Amniotic epithelial cell (primary cell): Measurements from ENCODE around the gene TST.
A peak's percentile ranks its signal among the peaks of the same experiment; 100 is the strongest.

Source experiments
- DNase-seq: peaks from one replicate; pipeline ENCODE4 v3.0.0-alpha.2; 2010; ENCODE audit warnings: low read depth

TST gene

GRCh38 chr22:37019309-37020191, at the start of gene TST, which contains the start of gene MPST:
Gene TST, minus strand, starts transcription at chr22:37019447. Its CDS starts 715 bp downstream, at chr22:37018732.
Gene MPST, plus strand, starts transcription at chr22:37019742. Its CDS starts 95 bp downstream, at chr22:37019837.
- DNase-seq, result peak; percentile 46

GRCh38 chr22:37068859-37069258, 49.6 kb upstream of the TST start:
- DNase-seq, result no peak

- DNase-seq, result no peak
Measured at GRCh38 chr22:37067428-37067827, 48.2 kb upstream of the TST start.

GRCh38 chr22:37065961-37066360, 46.7 kb upstream of the TST start:
- DNase-seq, result no peak

- DNase-seq, result no peak
Measured at GRCh38 chr22:37065180-37065579, 45.9 kb upstream of the TST start.

- DNase-seq, result no peak
Measured at GRCh38 chr22:37064553-37064952, 45.3 kb upstream of the TST start.

- DNase-seq, result no peak
Measured at GRCh38 chr22:37063431-37064420, 44.5 kb upstream of the TST start.

GRCh38 chr22:37062702-37063381, 43.6 kb upstream of the TST start:
- DNase-seq, result no peak

GRCh38 chr22:37062376-37062675, 43.1 kb upstream of the TST start:
- DNase-seq, result peak; percentile 44

GRCh38 chr22:37061611-37062375, 42.5 kb upstream of the TST start:
- DNase-seq, result peak; percentile 19

GRCh38 chr22:37060801-37061610, 41.8 kb upstream of the TST start:
- DNase-seq, result peak; percentile 26

- DNase-seq, result no peak
Measured at GRCh38 chr22:37059876-37060449, 40.7 kb upstream of the TST start.

- no peak for DNase-seq
Measured at GRCh38 chr22:37058917-37059701, 39.9 kb upstream of the TST start.

GRCh38 chr22:37057796-37058510, 38.7 kb upstream of the TST start:
- DNase-seq, result no peak

- no peak for DNase-seq
Measured at GRCh38 chr22:37057226-37057625, 38.0 kb upstream of the TST start.

- DNase-seq, result no peak
Measured at GRCh38 chr22:37056246-37056645, 37.0 kb upstream of the TST start.

GRCh38 chr22:37054600-37055365, 35.5 kb upstream of the TST start:
- no peak for DNase-seq

GRCh38 chr22:37054056-37054395, 34.8 kb upstream of the TST start:
- no peak for DNase-seq
